Colonic mucosa (tissue), 4 donors: Measurements from ENCODE around the gene NR1D2. TPM values are rescaled to one million over a fixed set of nuclear protein-coding genes. Genes with fewer than 3 reads are reported as not detected.

Experiments used
- DNase-seq: peaks from one replicate; pipeline ENCODE4 v3.0.0-alpha.2; 2020
- H3K27ac ChIP-seq: fragments of 200-600 bp; one replicate; pipeline ENCODE4 v1.8.0; 2021
- H3K27me3 ChIP-seq: fragments of 200-600 bp; one replicate; pipeline ENCODE4 v1.8.0; 2021
- H3K36me3 ChIP-seq: fragments of 200-600 bp; one replicate; pipeline ENCODE4 v1.8.0; 2021
- H3K4me1 ChIP-seq: fragments of 200-600 bp; one replicate; pipeline ENCODE4 v1.8.0; 2021; ENCODE audit warnings: mild to moderate bottlenecking
- H3K4me3 ChIP-seq: fragments of 200-600 bp; one replicate; pipeline ENCODE4 v1.8.0; 2021
- H3K9ac ChIP-seq, 2 donors: one replicate each; pipeline ENCODE4 v1.7.0; 2013; ENCODE audit warnings: control low read depth in 2 of 2, low read depth in 2 of 2, low read length in 2 of 2
- H3K9me3 ChIP-seq: fragments of 200-600 bp; one replicate; pipeline ENCODE4 v1.8.0; 2021
- CTCF ChIP-seq: fragments of 200-600 bp; IDR thresholded peaks from one replicate; pipeline ENCODE4 v1.8.0; 2022; ENCODE audit warnings: antibody characterized with exemption, mild to moderate bottlenecking
- intact Hi-C: fragments of 100-400 bp; cut with DNase I; formaldehyde crosslinking; loops from one replicate; pipeline ENCODE4 v1.14.1; 2022
- total RNA-seq, 2 donors: library from RNA; stranded (reverse); fragmentation: NEBNext Ultra II Directional in 1 of 2; extraction: Animal tissue kit (Norgen Biotek cat#: 25700) in 1 of 2; gene quantifications; one replicate each; pipeline ENCODE4 v1.2.1, GENCODE V29; 2021
- donor health status: healthy.
- donor health status: DM: no; HTN: no; CAD: no.
- donor health status: DM: no; HTN: no; CAD: no.

Gene NR1D2
- total RNA-seq, 2 donors from 2014 or later: 9.8 to 41.9 TPM

- intact Hi-C loops: no loop called here
- no peak for TF ChIP-seq CTCF
- Histone ChIP-seq H3K4me3 (no peak overlapping the region), H3K9me3 (no peaks in the 10 kb centered on the region), H3K27me3 (no peaks in the 10 kb centered on the region), H3K9ac (no peak overlapping the region), H3K36me3 (no peaks in the 10 kb centered on the region), H3K4me1 (peaks cover 5% of the 10 kb centered on the region), H3K27ac (no peak overlapping the region)
- no peak for DNase-seq
Measured at GRCh38 chr3:23919628-23920027, 25.5 kb upstream of the NR1D2 start.

DNA sequence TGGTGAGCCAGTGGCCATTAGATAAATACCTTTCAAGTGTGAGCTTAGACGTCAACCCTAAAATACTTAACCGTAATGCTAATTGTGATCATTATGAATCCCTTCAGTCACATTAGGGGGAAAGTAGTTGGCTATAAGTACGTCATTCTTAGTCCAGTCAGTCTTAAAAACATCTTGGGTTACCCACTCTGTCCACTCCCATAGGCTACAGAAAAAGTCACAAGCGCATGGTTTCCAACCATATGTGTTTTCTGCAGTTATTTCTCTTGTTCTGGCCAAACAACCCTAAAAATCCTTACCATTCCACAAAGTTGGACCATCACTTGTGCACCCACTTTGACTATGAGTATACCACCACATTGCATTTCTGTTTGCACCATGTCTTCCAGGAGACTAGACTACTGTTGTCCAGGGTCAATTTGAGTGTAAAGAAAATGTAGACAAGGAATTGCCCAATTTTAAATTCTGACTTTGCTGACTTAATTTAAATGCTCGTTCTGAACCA, 24.9 kb upstream of the NR1D2 start:
- no peak overlapping the region for H3K27ac ChIP-seq
- no peak overlapping the region for H3K9ac ChIP-seq
- no peak overlapping the region for H3K4me3 ChIP-seq
- H3K9me3 ChIP-seq: no peaks in the 10 kb centered on the region
- peaks cover 5% of the 10 kb centered on the region for H3K4me1 ChIP-seq
- no peak for DNase-seq
- H3K27me3 ChIP-seq: no peaks in the 10 kb centered on the region
- intact Hi-C loops: no loop called here
- H3K36me3 ChIP-seq: no peaks in the 10 kb centered on the region
- no peak for TF ChIP-seq CTCF

DNA sequence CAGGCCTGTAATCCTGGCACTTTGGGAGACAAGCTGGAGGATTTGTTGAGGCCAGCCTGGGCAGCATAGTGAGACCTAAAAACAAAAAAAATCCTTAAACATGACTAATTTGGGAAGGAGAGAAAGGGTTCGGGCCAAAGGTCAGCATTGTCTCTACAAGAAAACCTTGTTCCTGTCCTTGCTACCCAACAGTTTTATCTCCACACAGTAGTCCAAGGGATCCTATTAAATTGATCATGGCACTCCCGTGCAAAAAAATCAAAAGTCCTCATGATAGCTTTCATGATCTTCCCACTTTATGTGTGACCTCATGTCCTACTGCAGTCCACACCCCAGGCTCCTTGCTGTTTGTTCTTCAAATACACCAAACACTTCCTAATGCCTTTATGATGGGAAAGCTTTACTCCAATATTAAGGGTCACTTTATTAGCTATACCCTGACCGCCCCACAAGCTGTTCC, 24.0 kb upstream of the NR1D2 start:
- H3K36me3 ChIP-seq: no peaks in the 10 kb centered on the region
- TF ChIP-seq CTCF: no peak

GRCh38 chr3:23923786-23924185, 21.3 kb upstream of the NR1D2 start:
- intact Hi-C loops: no loop called here
- no peak for DNase-seq
- no peak for TF ChIP-seq CTCF

More for the DNA sequence above, 24.0 kb upstream of the NR1D2 start:
- intact Hi-C loops: no loop called here
- DNase-seq: no peak
- Histone ChIP-seq H3K4me3 (no peak overlapping the region), H3K27me3 (no peaks in the 10 kb centered on the region), H3K9ac (no peak overlapping the region), H3K27ac (no peak overlapping the region), H3K4me1 (peaks cover 5% of the 10 kb centered on the region), H3K9me3 (no peaks in the 10 kb centered on the region)

DNA sequence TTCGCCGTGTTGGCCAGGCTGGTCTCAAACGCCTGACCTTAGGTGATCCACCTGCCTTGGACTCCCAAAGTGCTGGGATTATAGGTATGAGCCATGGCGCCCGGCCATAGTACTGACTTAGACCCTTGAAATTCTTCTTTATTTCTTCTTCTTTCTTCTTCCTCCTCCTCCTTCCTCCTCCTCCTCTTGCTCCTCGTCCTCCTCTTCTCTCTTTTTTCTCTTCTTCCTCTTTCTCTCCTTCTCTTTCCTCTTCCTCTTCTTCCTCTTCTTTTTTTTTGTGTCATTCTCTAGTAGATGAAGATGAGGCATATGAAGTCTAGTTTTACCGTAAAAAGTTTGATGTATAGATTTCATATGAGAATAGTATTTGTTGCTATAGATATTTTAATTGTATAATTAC, 18.8 kb upstream of the NR1D2 start:
- Histone ChIP-seq H3K36me3 (no peaks in the 10 kb centered on the region), H3K4me1 (no peaks in the 10 kb centered on the region), H3K4me3 (no peak overlapping the region), H3K27me3 (no peaks in the 10 kb centered on the region), H3K27ac (no peak overlapping the region), H3K9me3 (no peaks in the 10 kb centered on the region), H3K9ac (no peak overlapping the region)
- intact Hi-C loops: no loop called here
- DNase-seq: no peak
- no peak for TF ChIP-seq CTCF

More at GRCh38 chr3:23923786-23924185, 21.3 kb upstream of the NR1D2 start:
- no peaks in the 10 kb centered on the region for H3K36me3 ChIP-seq
- no peaks in the 10 kb centered on the region for H3K9me3 ChIP-seq
- H3K9ac ChIP-seq: no peak overlapping the region
- no peak overlapping the region for H3K27ac ChIP-seq
- peaks cover 2% of the 10 kb centered on the region for H3K4me1 ChIP-seq
- H3K4me3 ChIP-seq: no peak overlapping the region
- no peaks in the 10 kb centered on the region for H3K27me3 ChIP-seq
